Stimulated activated CD8-positive, alpha-beta memory T cell treated with anti-CD3 and anti-CD28 coated beads, Interleukin-12 subunit alpha, Interleukin-12 subunit beta, amount 100 ng/mL, for 4 hours (primary cell): ENCODE measurements around the gene PRKCD.

Experiments used
- DNase-seq: peaks from one replicate; pipeline ENCODE4 v3.0.0-alpha.2; 2020; ENCODE audit warnings: low read depth

The PRKCD gene

GRCh38 chr3:53160660-53161449, at the start of gene PRKCD:
TSS of gene PRKCD (plus strand) at chr3:53161209. CDS start at chr3:53178423, 17,214 bp downstream.
- peak; percentile 63 for DNase-seq

DNA sequence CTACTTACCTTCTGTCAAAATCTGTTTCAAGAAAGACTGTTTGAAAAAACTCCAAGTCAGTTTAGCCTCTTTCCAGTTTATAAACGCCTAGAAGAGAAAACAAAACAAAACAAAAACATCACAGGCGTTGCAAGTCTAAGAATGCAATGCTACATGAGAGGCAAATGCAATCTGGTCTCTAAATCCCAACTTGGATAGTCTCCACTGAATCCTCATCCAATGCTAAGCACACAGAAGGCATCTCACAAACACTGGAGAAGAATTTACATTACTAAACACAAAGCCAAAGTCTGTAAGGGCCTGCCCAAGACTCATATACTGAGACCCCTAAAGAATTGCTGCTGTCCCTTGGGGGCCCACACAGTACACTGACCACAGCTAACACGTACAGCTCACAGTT, 49.2 kb upstream of the PRKCD start:
- no peak for DNase-seq

DNA sequence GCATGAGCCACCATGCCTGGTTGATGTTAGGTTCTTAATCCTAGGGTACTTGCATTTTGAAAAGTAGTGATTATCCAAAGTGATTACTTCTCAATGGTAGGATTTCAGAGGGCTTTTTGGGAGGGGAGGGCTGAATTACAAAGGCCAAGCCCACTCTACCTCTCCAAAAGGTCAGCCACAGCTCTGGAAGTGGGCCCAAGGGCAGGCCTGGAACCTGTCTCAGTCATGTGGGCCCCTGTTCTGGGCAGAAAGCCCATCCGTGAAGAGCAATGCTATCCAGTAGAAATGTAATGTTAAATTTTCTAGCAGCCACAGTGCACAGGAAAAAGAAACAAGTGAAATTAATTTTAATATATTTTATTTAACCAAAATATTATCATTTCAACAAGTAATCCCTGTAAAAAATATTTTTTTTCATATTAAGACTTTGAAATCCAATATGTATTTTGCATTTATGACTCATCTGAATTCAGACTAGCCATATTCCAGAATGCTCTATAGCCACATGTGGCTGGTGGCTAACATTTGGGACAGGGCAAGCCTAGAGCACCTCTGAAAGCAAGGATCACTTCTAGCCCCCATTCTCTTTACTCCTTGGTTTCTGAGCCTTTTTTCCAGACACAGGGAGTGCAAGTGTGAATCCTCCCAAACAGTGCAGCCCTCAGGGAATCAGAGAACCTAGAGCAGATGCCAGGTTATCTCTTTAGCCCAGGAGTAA, 47.6 kb upstream of the PRKCD start:
- DNase-seq, result no peak

- peak; percentile 45 for DNase-seq
Measured at GRCh38 chr3:53114011-53114400, 47.0 kb upstream of the PRKCD start.

GRCh38 chr3:53114412-53115074, 46.5 kb upstream of the PRKCD start:
- DNase-seq, result no peak

- DNase-seq, result no peak
Measured at GRCh38 chr3:53116956-53117355, 44.1 kb upstream of the PRKCD start.

- DNase-seq, result no peak
Measured at GRCh38 chr3:53120336-53120735, 40.7 kb upstream of the PRKCD start.

GRCh38 chr3:53122255-53122932, 38.6 kb upstream of the PRKCD start:
- no peak for DNase-seq

DNA sequence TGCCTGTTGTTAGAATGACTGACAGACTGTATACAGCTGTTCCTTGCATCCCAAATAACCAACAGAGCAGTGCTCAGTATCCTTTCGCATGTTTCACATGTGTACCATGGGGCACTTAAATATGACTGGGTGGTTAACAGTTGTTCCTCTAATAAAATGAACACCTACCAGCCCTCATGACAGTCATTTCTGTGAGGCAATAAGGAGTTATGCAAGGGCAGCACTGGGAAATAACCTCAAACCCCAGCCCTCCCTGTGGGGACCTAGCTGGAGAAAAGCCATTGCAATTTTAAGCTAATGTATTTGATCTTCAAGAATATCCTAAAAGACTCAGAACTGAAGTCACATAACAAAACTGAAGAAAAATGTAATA, 38.1 kb upstream of the PRKCD start:
- no peak for DNase-seq

- DNase-seq, result no peak
Measured at GRCh38 chr3:53123510-53123909, 37.5 kb upstream of the PRKCD start.

DNA sequence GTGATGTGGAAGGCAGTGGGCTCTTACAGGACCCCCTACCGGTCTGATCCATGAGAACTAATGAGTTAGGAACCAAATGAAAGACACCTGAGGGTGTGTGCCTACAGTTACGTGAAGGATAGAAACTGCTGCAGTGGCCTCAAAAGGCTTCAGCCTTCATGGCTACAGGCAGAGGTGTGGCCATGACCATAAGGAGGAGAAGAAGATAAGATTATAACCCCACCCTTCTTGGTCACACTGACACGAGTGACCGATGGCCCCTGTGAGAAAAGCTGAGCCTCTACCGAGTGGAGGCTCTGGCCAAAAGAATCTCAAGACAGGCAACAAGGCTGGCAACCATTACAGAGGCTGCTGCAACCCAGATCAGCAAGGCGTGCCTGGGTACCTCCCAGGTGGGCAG, 37.1 kb upstream of the PRKCD start:
- DNase-seq, result no peak

DNA sequence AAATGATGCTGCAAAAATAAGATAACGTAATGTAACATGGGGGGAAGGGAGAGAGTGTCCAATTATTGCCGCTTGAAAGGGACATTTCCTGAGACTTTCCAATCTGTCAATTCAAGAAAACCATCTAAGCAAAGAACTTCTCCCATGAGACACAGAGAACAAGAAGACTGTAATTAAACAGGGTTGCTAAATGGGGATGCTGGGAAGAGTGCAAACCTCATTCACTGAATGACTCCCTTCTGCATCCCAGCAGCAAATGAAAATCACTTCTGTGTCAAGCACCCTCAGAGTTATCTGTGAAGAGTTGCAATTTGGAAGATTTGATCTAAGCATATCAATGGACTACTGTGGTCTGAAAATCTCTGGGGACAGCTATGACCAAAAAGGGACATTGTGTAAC, 34.4 kb upstream of the PRKCD start:
- DNase-seq, result no peak

DNA sequence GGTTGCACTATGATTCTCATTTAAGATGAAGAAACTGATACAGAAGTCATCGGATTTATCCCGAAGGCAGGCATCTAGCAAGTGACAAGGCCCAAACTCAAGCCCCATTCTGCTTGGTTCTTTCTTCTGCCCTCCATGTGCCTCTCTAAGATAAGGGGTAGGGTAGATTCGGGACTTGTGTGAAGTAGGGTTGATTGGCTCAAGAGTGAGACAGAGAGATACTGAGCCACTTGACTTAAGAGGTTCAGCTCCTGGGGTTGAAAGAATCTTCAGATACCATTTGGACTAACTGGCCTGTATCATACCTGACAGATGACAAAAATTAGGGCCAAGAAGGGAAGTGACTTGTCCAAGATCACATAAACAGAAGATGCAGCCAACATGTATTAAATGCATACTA, 31.7 kb upstream of the PRKCD start:
- DNase-seq, result no peak

GRCh38 chr3:53130179-53131061, 30.6 kb upstream of the PRKCD start, which contains the start of gene RFT1:
TSS of gene RFT1 (minus strand) at chr3:53130435. CDS start at chr3:53130400, 35 bp downstream.
- DNase-seq, result peak; percentile 95

- no peak for DNase-seq
Measured at GRCh38 chr3:53131096-53131495, 29.9 kb upstream of the PRKCD start.

GRCh38 chr3:53132347-53132746, 28.7 kb upstream of the PRKCD start:
- no peak for DNase-seq

- DNase-seq, result peak; percentile 32
Measured at GRCh38 chr3:53134631-53135232, 26.3 kb upstream of the PRKCD start.

DNA sequence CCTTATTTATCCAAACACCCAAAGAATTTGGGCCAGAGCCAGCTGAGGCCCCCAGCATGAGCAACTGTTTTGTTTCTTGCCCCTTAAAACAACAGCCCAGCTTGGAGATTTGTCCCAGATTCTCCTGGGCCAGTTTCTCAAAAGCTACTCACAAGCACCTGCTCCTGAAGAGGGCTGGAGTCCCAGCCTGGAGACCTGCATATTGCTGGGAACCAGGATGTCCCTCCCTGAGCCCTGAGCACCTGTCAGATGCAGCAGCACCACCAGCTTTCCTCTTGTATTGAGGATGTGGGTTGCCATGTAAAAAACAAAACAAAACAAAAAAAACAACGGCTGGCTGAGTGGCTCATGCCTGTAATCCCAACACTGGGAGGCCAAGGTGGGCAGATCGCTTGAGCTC, 23.8 kb upstream of the PRKCD start:
- no peak for DNase-seq

DNA sequence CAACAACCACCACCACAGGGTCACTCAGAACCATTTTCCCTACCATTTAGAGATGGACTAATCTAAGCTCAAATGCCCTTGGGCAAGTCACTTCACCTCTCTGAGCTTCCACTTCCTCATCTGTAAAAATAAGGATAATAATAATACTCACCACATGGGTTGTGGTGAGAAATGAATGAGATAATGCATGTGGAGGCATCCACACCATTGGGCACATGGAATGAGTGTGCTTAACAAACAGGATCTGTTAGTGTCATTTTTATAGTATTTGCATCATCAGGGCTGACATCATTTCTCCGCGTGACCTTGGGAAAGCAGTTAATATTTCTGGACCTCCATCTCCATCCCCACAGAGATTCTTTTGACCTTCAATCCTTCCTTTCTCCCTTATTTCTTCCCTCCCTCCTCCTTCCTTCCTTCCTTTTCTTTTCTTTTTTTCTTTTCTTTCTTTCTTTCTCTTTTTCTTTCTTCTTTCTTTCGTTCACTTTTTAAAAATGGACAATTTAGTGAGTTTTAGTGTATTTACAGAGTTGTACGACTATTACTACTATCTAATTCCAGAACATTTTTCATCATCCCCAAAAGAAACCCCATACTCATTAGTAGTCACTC, 23.1 kb upstream of the PRKCD start:
- DNase-seq, result no peak
